Neuronal stem cell (in vitro differentiated cells): ENCODE measurements around the gene FHIP1B.

Experiments
- DNase-seq: peaks from one replicate; pipeline ENCODE4 v3.0.0-alpha.2; 2013; ENCODE audit warnings: low spot score
- H2AFZ ChIP-seq: one replicate; pipeline ENCODE4 v1.6.1; 2013; ENCODE audit warnings: mild to moderate bottlenecking, low read length, inconsistent platforms
- H2AK5ac ChIP-seq: 2 replicates; pipeline ENCODE4 v1.6.1; 2013; ENCODE audit warnings: low read depth, mild to moderate bottlenecking, inconsistent platforms, low read length, moderate library complexity, mixed read lengths
- H2BK120ac ChIP-seq: 2 replicates; pipeline ENCODE4 v1.6.1; 2013; ENCODE audit warnings: low read depth, mild to moderate bottlenecking, inconsistent platforms, low read length, moderate library complexity, mixed read lengths
- H2BK12ac ChIP-seq: one replicate; pipeline ENCODE4 v1.6.1; 2013; ENCODE audit warnings: low read length, inconsistent platforms
- H2BK15ac ChIP-seq: 2 replicates; pipeline ENCODE4 v1.6.1; 2013; ENCODE audit warnings: mild to moderate bottlenecking, low read length, inconsistent platforms, mixed read lengths
- H2BK5ac ChIP-seq: one replicate; pipeline ENCODE4 v1.6.1; 2013; ENCODE audit warnings: inconsistent platforms, mild to moderate bottlenecking, low read length, moderate library complexity
- H3K14ac ChIP-seq: one replicate; pipeline ENCODE4 v1.6.1; 2013; ENCODE audit warnings: low read length, inconsistent platforms
- H3K18ac ChIP-seq: 2 replicates; pipeline ENCODE4 v1.6.1; 2013; ENCODE audit warnings: low read length, inconsistent platforms
- H3K23ac ChIP-seq: 2 replicates; pipeline ENCODE4 v1.6.1; 2013; ENCODE audit warnings: low read depth, mild to moderate bottlenecking, mixed read lengths, low read length, inconsistent platforms; ENCODE audit not compliant: poor library complexity
- H3K27ac ChIP-seq: replicated peaks from 3 replicates; pipeline ENCODE4 v1.5.1; 2013; ENCODE audit warnings: low read length, inconsistent platforms
- H3K27me3 ChIP-seq, 3 experiments: 2 replicates each; pipeline ENCODE4 v1.6.1; 2013; ENCODE audit warnings: low read length in 3 of 3, mild to moderate bottlenecking in 2 of 3, inconsistent platforms in 1 of 3, low read depth in 1 of 3, mixed read lengths in 1 of 3, moderate library complexity in 1 of 3; ENCODE audit not compliant: control insufficient read depth in 3 of 3, insufficient read depth in 3 of 3
- H3K36me3 ChIP-seq, 2 donors: replicated peaks in 1 of 2; 2 replicates each; pipeline ENCODE4 v1.6.1; 2013; ENCODE audit warnings: low read length in 2 of 2; ENCODE audit not compliant: control insufficient read depth in 2 of 2, insufficient read depth in 2 of 2
- H3K4ac ChIP-seq: 2 replicates; pipeline ENCODE4 v1.6.1; 2013; ENCODE audit warnings: inconsistent platforms, mild to moderate bottlenecking, low read length, moderate library complexity
- H3K4me1 ChIP-seq, 2 donors: 1 replicate in 1 of 2; 2 replicates in 1 of 2; pipeline ENCODE4 v1.6.1; 2013; ENCODE audit warnings: low read length in 2 of 2, low read depth in 1 of 2; ENCODE audit not compliant: control insufficient read depth in 2 of 2, insufficient read depth in 1 of 2
- H3K4me2 ChIP-seq: one replicate; pipeline ENCODE4 v1.6.1; 2013; ENCODE audit warnings: mild to moderate bottlenecking, low read length, inconsistent platforms; ENCODE audit not compliant: insufficient read depth, poor library complexity, severe bottlenecking
- H3K4me3 ChIP-seq, 2 donors: 2 replicates each; pipeline ENCODE4 v1.5.1; 2013; ENCODE audit warnings: low read length in 2 of 2, mild to moderate bottlenecking in 2 of 2, inconsistent platforms in 1 of 2, moderate library complexity in 1 of 2
- H3K79me1 ChIP-seq: one replicate; pipeline ENCODE4 v1.6.1; 2013; ENCODE audit warnings: low read depth, mild to moderate bottlenecking, inconsistent platforms, low read length, moderate library complexity
- H3K9ac ChIP-seq: one replicate; pipeline ENCODE4 v1.6.1; 2013; ENCODE audit warnings: mild to moderate bottlenecking, low read depth, low read length, inconsistent platforms; ENCODE audit not compliant: poor library complexity
- H3K9me3 ChIP-seq, 2 donors: replicated peaks in 1 of 2; 2 replicates each; pipeline versions ENCODE3 to v1.6.1; 2013; ENCODE audit warnings: low read length in 2 of 2, mild to moderate bottlenecking in 2 of 2, inconsistent platforms in 1 of 2, low read depth in 1 of 2, mixed read lengths in 1 of 2, moderate library complexity in 1 of 2; ENCODE audit not compliant: control insufficient read depth in 2 of 2, insufficient read depth in 1 of 2
- H4K8ac ChIP-seq: one replicate; pipeline ENCODE4 v1.6.1; 2013; ENCODE audit warnings: low read depth, mild to moderate bottlenecking, inconsistent platforms, low read length, moderate library complexity
- H4K91ac ChIP-seq: one replicate; pipeline ENCODE4 v1.6.1; 2013; ENCODE audit warnings: low read length, low read depth, mild to moderate bottlenecking, inconsistent platforms; ENCODE audit not compliant: poor library complexity
- WGBS, 2 donors: extraction: QIAGEN DNeasy Blood & Tissue Kit; methylation state at CpG; one replicate each; pipeline ENCODE4 v1.1.7; 2013; ENCODE audit warnings: missing lambda C conversion rate in 2 of 2, mixed read lengths in 1 of 2; ENCODE audit not compliant: insufficient read length in 2 of 2, insufficient replicate concordance in 1 of 2; ENCODE audit errors: extremely low coverage in 2 of 2; 5-methylcytosine and 5-hydroxymethylcytosine counted together

Gene FHIP1B

DNA sequence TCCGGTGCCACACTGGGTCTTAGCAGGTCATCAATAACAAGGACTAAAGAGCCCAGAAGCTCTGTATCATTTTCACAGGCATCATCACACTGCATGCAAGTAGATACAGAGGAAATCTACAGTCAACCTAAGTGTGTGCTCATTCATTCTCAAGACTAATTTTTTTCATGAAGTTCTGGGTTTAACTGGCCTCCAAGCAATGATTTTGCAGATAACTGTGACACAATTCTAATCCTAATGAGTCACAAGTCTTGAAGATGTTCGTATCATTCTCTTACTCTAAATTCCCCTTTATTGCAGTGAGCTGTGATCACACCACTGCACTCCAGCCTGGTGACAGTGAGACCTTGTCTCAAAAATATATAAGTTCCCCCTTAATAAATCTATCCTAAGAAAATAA lies 33.0 kb downstream of the FHIP1B start:
- Histone ChIP-seq H3K23ac (no peak overlapping the region), H3K4me2 (no peak overlapping the region), H3K27ac (no peak overlapping the region), H3K4me1 (no peaks in the 10 kb centered on the region), H3K36me3 (peaks cover 0 to 22% of the 10 kb centered on the region in 2 donors), H4K8ac (no peak overlapping the region), H4K91ac (no peak overlapping the region), H2BK15ac (no peak overlapping the region), H3K4me3 (no peak overlapping the region), H3K9ac (no peak overlapping the region), H2BK5ac (no peak overlapping the region), H3K14ac (no peak overlapping the region), H3K79me1 (no peaks in the 10 kb centered on the region), H3K9me3 (no peaks in the 10 kb centered on the region), H3K27me3 (no peaks in the 10 kb centered on the region), H3K4ac (no peak overlapping the region), H2AK5ac (no peak overlapping the region), H2BK120ac (no peak overlapping the region), H2BK12ac (no peak overlapping the region), H3K18ac (no peak overlapping the region), H2AFZ (no peak overlapping the region)
- no CpG with 5 or more reads among the region's 2 CpGs for WGBS, 2 donors
- DNase-seq = no peak

DNA sequence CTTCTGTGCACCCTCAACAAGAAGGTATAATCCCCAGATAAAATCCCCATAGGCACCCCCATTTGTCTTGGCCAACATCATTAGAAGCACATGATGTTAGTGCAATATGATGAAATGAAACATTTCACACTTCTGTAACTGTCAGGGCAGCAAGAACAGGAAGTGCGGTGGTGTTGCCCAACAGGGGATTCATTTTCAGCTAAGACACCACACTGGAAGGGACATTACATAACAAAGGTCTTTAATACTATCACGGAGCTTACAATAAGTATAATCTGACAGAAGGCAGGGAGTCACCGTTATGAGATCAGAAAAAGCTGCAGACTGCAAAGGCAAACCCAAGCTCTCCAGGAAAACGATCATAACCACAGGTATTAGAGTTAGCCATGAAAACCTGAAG lies 33.5 kb downstream of the FHIP1B start:
- H3K36me3 ChIP-seq = peaks cover 0 to 19% of the 10 kb centered on the region in 2 donors
- H3K27me3 ChIP-seq = peaks cover 0 to 3% (median 0%) of the 10 kb centered on the region in 3 experiments
- H4K91ac ChIP-seq = no peak overlapping the region
- H4K8ac ChIP-seq = no peak overlapping the region
- no peak overlapping the region for H2BK12ac ChIP-seq
- H3K27ac ChIP-seq = no peak overlapping the region
- H3K4me1 ChIP-seq = no peaks in the 10 kb centered on the region
- H3K4ac ChIP-seq = no peak overlapping the region
- H3K23ac ChIP-seq = no peak overlapping the region
- no CpG with 5 or more reads among the region's 4 CpGs for WGBS, 2 donors
- H3K4me2 ChIP-seq = no peak overlapping the region
- H3K79me1 ChIP-seq = no peaks in the 10 kb centered on the region
- no peak overlapping the region for H3K9ac ChIP-seq
- H3K18ac ChIP-seq = no peak overlapping the region
- H2BK120ac ChIP-seq = no peak overlapping the region
- H3K4me3 ChIP-seq = no peak overlapping the region
- no peak for DNase-seq
- H3K14ac ChIP-seq = no peak overlapping the region
- no peak overlapping the region for H2AFZ ChIP-seq
- no peak overlapping the region for H2AK5ac ChIP-seq
- no peak overlapping the region for H2BK15ac ChIP-seq
- no peak overlapping the region for H2BK5ac ChIP-seq
- no peaks in the 10 kb centered on the region for H3K9me3 ChIP-seq

DNA sequence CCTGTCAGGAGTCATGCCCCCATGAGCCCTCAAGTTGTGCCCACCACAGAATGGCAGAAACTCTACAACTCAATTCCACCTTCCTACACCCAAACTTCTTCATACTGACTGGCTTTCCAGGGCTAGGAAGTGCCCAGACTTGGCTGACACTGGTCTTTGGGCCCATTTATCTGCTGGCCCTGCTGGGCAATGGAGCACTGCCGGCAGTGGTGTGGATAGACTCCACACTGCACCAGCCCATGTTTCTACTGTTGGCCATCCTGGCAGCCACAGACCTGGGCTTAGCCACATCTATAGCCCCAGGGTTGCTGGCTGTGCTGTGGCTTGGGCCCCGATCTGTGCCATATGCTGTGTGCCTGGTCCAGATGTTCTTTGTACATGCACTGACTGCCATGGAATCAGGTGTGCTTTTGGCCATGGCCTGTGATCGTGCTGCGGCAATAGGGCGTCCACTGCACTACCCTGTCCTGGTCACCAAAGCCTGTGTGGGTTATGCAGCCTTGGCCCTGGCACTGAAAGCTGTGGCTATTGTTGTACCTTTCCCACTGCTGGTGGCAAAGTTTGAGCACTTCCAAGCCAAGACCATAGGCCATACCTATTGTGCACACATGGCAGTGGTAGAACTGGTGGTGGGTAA lies 35.1 kb downstream of the FHIP1B start, which contains the start of gene OR52W1:
Gene OR52W1 (plus strand): TSS at position 51 of the 637 bp plus-strand sequence. CDS start 0 bp downstream, at position 51.
- peak within 1 kb of the TSS in 1 of 2 donors; percentile 56 for H3K4me3 ChIP-seq

DNA sequence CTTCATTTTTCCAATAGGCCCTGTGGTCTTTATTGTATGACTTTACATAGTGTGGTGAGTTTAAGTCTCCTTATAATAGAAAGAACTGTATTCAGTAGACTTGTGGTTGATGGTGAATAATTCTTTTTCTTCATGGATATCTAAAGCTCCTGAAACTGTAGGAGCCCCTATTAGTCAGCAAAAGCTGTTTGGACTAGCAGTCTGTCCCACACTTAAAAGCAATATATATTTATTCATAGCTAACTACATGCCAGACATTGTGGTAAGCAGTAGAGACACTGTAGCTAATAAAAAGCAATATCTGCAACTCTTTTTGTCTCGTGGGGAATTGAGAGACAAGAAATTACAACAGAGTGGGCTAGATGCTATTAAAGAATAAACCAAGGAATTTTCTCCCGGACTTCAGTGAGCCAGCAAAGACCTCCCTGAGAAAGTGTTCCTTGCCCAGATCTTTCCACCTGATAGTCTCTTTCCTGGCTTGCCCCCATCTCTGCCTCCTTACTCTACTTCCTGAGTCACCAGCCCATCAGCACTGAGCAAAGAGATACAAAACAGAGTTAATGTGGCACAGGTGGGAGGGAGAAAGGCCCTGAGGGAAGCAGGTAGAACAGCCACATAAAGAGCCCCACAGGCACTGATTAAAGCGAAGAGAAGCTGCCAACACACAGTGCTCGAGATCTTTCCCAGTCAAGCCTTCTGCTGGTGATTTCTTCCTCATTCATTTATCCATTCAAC lies 36.8 kb downstream of the FHIP1B start:
- H2BK120ac ChIP-seq = no peak overlapping the region
- H3K36me3 ChIP-seq = peaks cover 0 to 3% of the 10 kb centered on the region in 2 donors
- no peak overlapping the region for H2AK5ac ChIP-seq
- H3K4me1 ChIP-seq = peaks cover 0 to 2% of the 10 kb centered on the region in 2 donors
- no peak overlapping the region for H2AFZ ChIP-seq
- H3K4me3 ChIP-seq = no peak overlapping the region
- no peak overlapping the region for H3K4me2 ChIP-seq
- no peaks in the 10 kb centered on the region for H3K79me1 ChIP-seq
- peaks cover 0 to 5% (median 0%) of the 10 kb centered on the region in 3 experiments for H3K27me3 ChIP-seq
- no peak overlapping the region for H3K27ac ChIP-seq
- no peak overlapping the region for H3K18ac ChIP-seq
- no peak overlapping the region for H3K9ac ChIP-seq
- no peak overlapping the region for H3K23ac ChIP-seq
- no peak overlapping the region for H2BK15ac ChIP-seq
- no CpG with 5 or more reads among the region's 4 CpGs for WGBS, 2 donors
- no peak overlapping the region for H2BK5ac ChIP-seq
- H3K9me3 ChIP-seq = no peaks in the 10 kb centered on the region
- H2BK12ac ChIP-seq = no peak overlapping the region
- no peak for DNase-seq
- H4K8ac ChIP-seq = no peak overlapping the region
- no peak overlapping the region for H3K14ac ChIP-seq
- H4K91ac ChIP-seq = no peak overlapping the region
- H3K4ac ChIP-seq = no peak overlapping the region

More for the DNA sequence above, 35.1 kb downstream of the FHIP1B start, which contains the start of gene OR52W1:
- Histone ChIP-seq H3K4me2 (no peak within 1 kb of the TSS), H2AFZ (no peak within 1 kb of the TSS), H2BK15ac (no peak within 1 kb of the TSS), H3K14ac (peak within 1 kb of the TSS; percentile 21), H3K9ac (no peak within 1 kb of the TSS), H3K18ac (no peak within 1 kb of the TSS), H4K91ac (no peak within 1 kb of the TSS), H2BK5ac (peak within 1 kb of the TSS; percentile 29), H3K9me3 (no peaks in the 10 kb centered on the region), H2AK5ac (peak within 1 kb of the TSS; percentile 9), H2BK120ac (peak within 1 kb of the TSS; percentile 37), H3K23ac (peak within 1 kb of the TSS; percentile 52), H3K4me1 (no peaks in the 10 kb centered on the region), H3K27ac (no peak within 1 kb of the TSS), H3K36me3 (peaks cover 0 to 6% of the 10 kb centered on the region in 2 donors), H3K79me1 (no peaks in the 10 kb centered on the region), H4K8ac (no peak within 1 kb of the TSS), H2BK12ac (peak within 1 kb of the TSS; percentile 76), H3K27me3 (peaks cover 0 to 5% (median 0%) of the 10 kb centered on the region in 3 experiments), H3K4ac (no peak within 1 kb of the TSS)
- no peak for DNase-seq
- no CpG with 5 or more reads among the region's 5 CpGs for WGBS, 2 donors
